H1 (cell line): ENCODE data around the gene PNLIPRP1. TPM values are rescaled to one million over a fixed set of nuclear protein-coding genes. Genes with fewer than 3 reads are reported as not detected.

Experiments used
- CTCF ChIA-PET: fragments of 300-600 bp; sonication (Branson Sonifier 250); formaldehyde crosslinking; loops from one replicate; lab custom pipeline; 2021; ENCODE audit not compliant: partially characterized antibody; lab: Charles Lee
- POLR2A ChIA-PET: fragments of 300-600 bp; sonication (Branson Sonifier 250); formaldehyde crosslinking; loops from one replicate; lab custom pipeline; 2021; ENCODE audit warnings: inconsistent platforms; ENCODE audit not compliant: partially characterized antibody; lab: Charles Lee
- DNase-seq, 2 experiments: peaks; one replicate each; pipeline versions ENCODE4 v3.0.0 to v3.0.0-alpha.2; 2010 to 2022; ENCODE audit warnings: low spot score in 2 of 2, low read depth in 1 of 2, mixed read lengths in 1 of 2
- FAIRE-seq: peaks from 2 replicates; lab custom pipeline; 2011; peaks lifted over from hg19 to GRCh38; lab: Jason Lieb, UNC
- H2AFZ ChIP-seq: 2 replicates; pipeline ENCODE4 v1.8.1; 2012; ENCODE audit warnings: low read length, inconsistent platforms
- H2AK5ac ChIP-seq: 2 replicates; pipeline ENCODE4 v1.6.1; 2013; ENCODE audit warnings: low read depth, low read length
- H2BK120ac ChIP-seq: replicated peaks from 2 replicates; pipeline ENCODE3; 2013; ENCODE audit warnings: low read depth, low read length, inconsistent platforms
- H2BK12ac ChIP-seq: 2 replicates; pipeline ENCODE4 v1.6.1; 2013; ENCODE audit warnings: low read depth, low read length
- H2BK15ac ChIP-seq: 2 replicates; pipeline ENCODE4 v1.6.1; 2013; ENCODE audit warnings: low read length
- H2BK20ac ChIP-seq: 2 replicates; pipeline ENCODE4 v1.6.1; 2013; ENCODE audit warnings: low read length
- H2BK5ac ChIP-seq: 2 replicates; pipeline ENCODE4 v1.6.1; 2013; ENCODE audit warnings: low read depth, low read length
- H3K14ac ChIP-seq: 2 replicates; pipeline ENCODE4 v1.6.1; 2013; ENCODE audit warnings: inconsistent platforms; ENCODE audit not compliant: insufficient read length
- H3K18ac ChIP-seq: 2 replicates; pipeline ENCODE4 v1.6.1; 2013; ENCODE audit warnings: low read length; ENCODE audit errors: extremely low read depth
- H3K23ac ChIP-seq: 2 replicates; pipeline ENCODE4 v1.6.1; 2013; ENCODE audit warnings: inconsistent platforms; ENCODE audit not compliant: insufficient read length
- H3K23me2 ChIP-seq: 2 replicates; pipeline ENCODE4 v1.6.1; 2013; ENCODE audit warnings: low read depth, low read length
- H3K27ac ChIP-seq: 2 replicates; pipeline ENCODE4 v1.6.1; 2011; ENCODE audit warnings: low read depth, low read length, inconsistent platforms
- H3K27me3 ChIP-seq, 4 experiments: replicated peaks in 1 of 4; 1 replicate in 1 of 4; 2 replicates in 3 of 4; pipeline versions ENCODE4 v1.6.1 to v1.8.1; 2011 to 2013; ENCODE audit warnings: low read length in 3 of 4, mild to moderate bottlenecking in 3 of 4, inconsistent platforms in 2 of 4, mixed read lengths in 2 of 4, moderate library complexity in 1 of 4; ENCODE audit not compliant: control insufficient read depth in 3 of 4, insufficient read depth in 3 of 4; ENCODE audit errors: extremely low read depth in 1 of 4
- H3K36me3 ChIP-seq, 4 experiments: 2 replicates each; pipeline versions ENCODE4 v1.6.1 to v1.8.1; 2011 to 2013; ENCODE audit warnings: mild to moderate bottlenecking in 4 of 4, low read length in 3 of 4, moderate library complexity in 2 of 4, control low read depth in 1 of 4, inconsistent platforms in 1 of 4; ENCODE audit not compliant: insufficient read depth in 4 of 4, control insufficient read depth in 2 of 4
- H3K4ac ChIP-seq: replicated peaks from 2 replicates; pipeline ENCODE3; 2013; ENCODE audit warnings: low read length, low read depth, mixed read lengths, inconsistent platforms; ENCODE audit not compliant: insufficient read length
- H3K4me1 ChIP-seq, 4 experiments: replicated peaks in 1 of 4; 1 replicate in 1 of 4; 2 replicates in 3 of 4; pipeline versions ENCODE4 v1.6.1 to v1.8.1; 2011 to 2013; ENCODE audit warnings: low read length in 3 of 4, inconsistent platforms in 2 of 4, mixed read lengths in 1 of 4; ENCODE audit not compliant: insufficient read depth in 4 of 4, control insufficient read depth in 3 of 4
- H3K4me2 ChIP-seq, 2 experiments: 2 replicates each; pipeline versions ENCODE4 v1.6.1 to v1.8.1; 2011 to 2013; ENCODE audit warnings: low read depth in 2 of 2, low read length in 2 of 2, control low read depth in 1 of 2, inconsistent platforms in 1 of 2, mild to moderate bottlenecking in 1 of 2; ENCODE audit not compliant: insufficient read depth in 1 of 2
- H3K4me3 ChIP-seq, 4 experiments: fragments of 200-600, 300-600 bp in 1 of 4; sonication (generic), shearing (Covaris generic), sonication (Bioruptor Twin) in 1 of 4; 2 replicates each; pipeline versions ENCODE4 v1.5.1 to v1.8.1; 2011 to 2016; ENCODE audit warnings: low read length in 4 of 4, low read depth in 3 of 4, control low read depth in 2 of 4, inconsistent platforms in 2 of 4, mild to moderate bottlenecking in 2 of 4, mixed read lengths in 1 of 4, moderate library complexity in 1 of 4; ENCODE audit not compliant: insufficient read depth in 2 of 4; ENCODE audit errors: extremely low read depth in 1 of 4
- H3K56ac ChIP-seq: replicated peaks from 2 replicates; pipeline ENCODE3; 2013; ENCODE audit warnings: low read depth, mild to moderate bottlenecking, mixed read lengths, low read length, inconsistent platforms; ENCODE audit not compliant: insufficient read length
- H3K79me1 ChIP-seq: 2 replicates; pipeline ENCODE4 v1.6.1; 2013; ENCODE audit warnings: low read depth, low read length, control low read depth
- H3K79me2 ChIP-seq, 2 experiments: 2 replicates each; pipeline versions ENCODE4 v1.6.1 to v1.8.1; 2012 to 2013; ENCODE audit warnings: low read length in 2 of 2, mild to moderate bottlenecking in 2 of 2, inconsistent platforms in 1 of 2; ENCODE audit not compliant: insufficient read depth in 2 of 2, control insufficient read depth in 1 of 2
- H3K9ac ChIP-seq, 4 experiments: replicated peaks in 1 of 4; 1 replicate in 1 of 4; 2 replicates in 3 of 4; pipeline versions ENCODE4 v1.6.1 to v1.8.1; 2011 to 2013; ENCODE audit warnings: low read depth in 3 of 4, low read length in 3 of 4, control low read depth in 2 of 4, mild to moderate bottlenecking in 2 of 4, moderate library complexity in 2 of 4, inconsistent platforms in 1 of 4; ENCODE audit errors: extremely low read depth in 1 of 4
- H3K9me3 ChIP-seq, 2 experiments: 2 replicates each; pipeline versions ENCODE4 v1.6.1 to v1.8.1; 2012 to 2013; ENCODE audit warnings: mild to moderate bottlenecking in 2 of 2, moderate library complexity in 2 of 2, control low read depth in 1 of 2, inconsistent platforms in 1 of 2, low read depth in 1 of 2, low read length in 1 of 2, mixed read lengths in 1 of 2; ENCODE audit not compliant: insufficient read depth in 2 of 2
- H4K20me1 ChIP-seq, 2 experiments: replicated peaks in 1 of 2; 2 replicates each; pipeline versions ENCODE3 to v1.8.1; 2011 to 2013; ENCODE audit warnings: inconsistent platforms in 2 of 2, low read length in 2 of 2, mild to moderate bottlenecking in 1 of 2; ENCODE audit not compliant: insufficient read depth in 2 of 2, control insufficient read depth in 1 of 2
- H4K5ac ChIP-seq: 2 replicates; pipeline ENCODE4 v1.6.1; 2013; ENCODE audit warnings: low read length, low read depth, mixed read lengths, inconsistent platforms; ENCODE audit not compliant: insufficient read length
- H4K8ac ChIP-seq: 2 replicates; pipeline ENCODE4 v1.8.0; 2013; ENCODE audit warnings: mild to moderate bottlenecking, moderate library complexity, low read length, inconsistent platforms; ENCODE audit not compliant: insufficient read depth; ENCODE audit errors: extremely low read depth
- H4K91ac ChIP-seq: replicated peaks from 2 replicates; pipeline ENCODE3; 2013; ENCODE audit warnings: low read length, mixed read lengths, inconsistent platforms; ENCODE audit not compliant: insufficient read length
- RBBP5 ChIP-seq: IDR thresholded peaks from 2 replicates; pipeline ENCODE4 v1.7.1; 2012; ENCODE audit warnings: low read depth, mild to moderate bottlenecking, inconsistent platforms, low read length, moderate library complexity, borderline replicate concordance
- TBP ChIP-seq: IDR thresholded peaks from 2 replicates; pipeline ENCODE4 v1.6.1; 2011; ENCODE audit warnings: low read depth, low read length, improper control_type of control experiment
- WGBS, 2 experiments: shearing (Covaris generic) in 1 of 2; methylation state at CpG; one replicate each; pipeline versions ENCODE4 v1.1.6 to v1.1.7; 2013 to 2015; ENCODE audit warnings: low lambda C conversion rate in 2 of 2, mixed read lengths in 2 of 2, inconsistent platforms in 1 of 2, low coverage in 1 of 2, missing lambda C conversion rate in 1 of 2; ENCODE audit not compliant: insufficient replicate concordance in 2 of 2, insufficient coverage in 1 of 2, insufficient read length in 1 of 2; ENCODE audit errors: extremely low coverage in 1 of 2, missing lambda C conversion rate in 1 of 2; 5-methylcytosine and 5-hydroxymethylcytosine counted together
- polyA plus RNA-seq, 7 experiments: library from polyadenylated mRNA; depleted of rRNA in 3 of 7; stranded (reverse) in 5 of 7; unstranded in 2 of 7; fragments of >200 nt in 5 of 7; fragments of 200-250 nt in 2 of 7; gene quantifications; 1 replicate in 5 of 7; 2 replicates in 1 of 7; 4 replicates in 1 of 7; pipeline versions ENCODE4 v1.2.1 to v1.2.3, GENCODE V29; 2011 to 2013; ENCODE audit warnings: missing spikeins in 2 of 7, mixed read lengths in 2 of 7
- total RNA-seq: library from RNA; stranded (reverse); fragmentation: NEBNext Ultra II Directional; extraction: Animal tissue kit (Norgen Biotek cat#: 25700); gene quantifications from 2 replicates; pipeline ENCODE4 v1.2.1, GENCODE V29; 2021

The PNLIPRP1 gene
- total and polyA plus RNA-seq, 2 of the 8 experiments (the other 6 are each of a cell fraction or from before 2014, with no cell fraction given), result not detected

DNA sequence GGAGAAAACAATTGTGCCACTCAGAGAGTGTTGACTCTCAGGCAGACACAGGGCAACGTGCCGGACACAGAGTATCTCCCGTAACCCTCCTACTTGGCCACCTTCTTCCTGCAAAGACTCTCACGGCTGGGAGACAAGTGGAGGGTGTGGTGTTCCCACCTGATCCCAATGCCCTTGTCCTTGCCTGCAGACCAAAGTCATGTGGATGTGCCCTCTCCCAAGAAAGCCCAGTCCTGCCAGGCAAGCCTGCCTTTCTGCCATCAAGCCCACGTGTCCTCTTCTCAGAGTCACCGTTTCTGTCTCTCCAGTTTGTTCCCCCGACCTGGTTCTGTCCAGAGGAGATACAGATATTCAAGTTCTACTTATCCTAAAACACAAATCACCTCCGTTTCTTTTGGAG, 30.7 kb downstream of the PNLIPRP1 start:
- no peak overlapping the region for H2BK120ac ChIP-seq
- no peaks in the 10 kb centered on the region for H3K79me2 ChIP-seq
- H3K9ac ChIP-seq, result no peak overlapping the region
- H3K4ac ChIP-seq, result no peak overlapping the region
- H4K8ac ChIP-seq, result no peak overlapping the region
- H3K4me2 ChIP-seq, result no peak overlapping the region
- no peaks in the 10 kb centered on the region for H3K79me1 ChIP-seq
- no peak overlapping the region for H4K5ac ChIP-seq
- no peak for DNase-seq
- H3K18ac ChIP-seq, result no peak overlapping the region
- H2BK5ac ChIP-seq, result no peak overlapping the region
- no peaks in the 10 kb centered on the region for H3K36me3 ChIP-seq
- no peak for FAIRE-seq
- H2AK5ac ChIP-seq, result no peak overlapping the region
- H2BK12ac ChIP-seq, result peak overlapping the region; percentile 11; the same call in 1 of the 2 replicates
- ChIA-PET CTCF (no interaction called here), POLR2A (no interaction called here)
- no peak overlapping the region for H3K4me3 ChIP-seq
- no peak overlapping the region for H3K56ac ChIP-seq
- no peak overlapping the region for H3K23ac ChIP-seq
- H3K14ac ChIP-seq, result no peak overlapping the region
- no peak overlapping the region for H3K27ac ChIP-seq
- peaks cover 0 to 1% (median 0%) of the 10 kb centered on the region in 4 experiments; a peak in 1 of 7 replicates for H3K27me3 ChIP-seq
- no peak overlapping the region for H4K91ac ChIP-seq
- no peak overlapping the region for H2AFZ ChIP-seq
- H2BK15ac ChIP-seq, result no peak overlapping the region
- no peaks in the 10 kb centered on the region for H3K9me3 ChIP-seq
- WGBS, 2 experiments, result 79% methylated on average over 8 of the region's 8 CpGs; no CpG with 5 or more reads in 1 of the 2 experiments
- TF ChIP-seq RBBP5 (no peak), TBP (no peak)
- H3K4me1 ChIP-seq, result no peaks in the 10 kb centered on the region; a peak in 1 of 7 replicates
- no peaks in the 10 kb centered on the region for H4K20me1 ChIP-seq
- H3K23me2 ChIP-seq, result no peaks in the 10 kb centered on the region
- H2BK20ac ChIP-seq, result no peak overlapping the region
